GM12878 (cell line): Measurements from ENCODE around the gene RAB3C.

Experiments used
- BHLHE40 ChIP-seq, 2 experiments: fragments of 450-650 bp in 1 of 2; IDR thresholded peaks; 2 replicates each; pipeline ENCODE4 v1.6.1; 2011 to 2017; ENCODE audit warnings: low read depth in 2 of 2, borderline replicate concordance in 1 of 2, improper control_type of control experiment in 1 of 2, low read length in 1 of 2, mild to moderate bottlenecking in 1 of 2
- CEBPB ChIP-seq, 2 experiments: fragments of 150-350 bp in 1 of 2; IDR thresholded peaks; 2 replicates each; pipeline ENCODE4 v1.6.1; 2012 to 2014; ENCODE audit warnings: low read depth in 2 of 2, low read length in 2 of 2, borderline replicate concordance in 1 of 2, inconsistent platforms in 1 of 2
- CHD1 ChIP-seq: IDR thresholded peaks from 2 replicates; pipeline ENCODE4 v1.6.1; 2012; ENCODE audit warnings: low read depth, low read length, improper control_type of control experiment
- CREB1 ChIP-seq: IDR thresholded peaks from 2 replicates; pipeline ENCODE4 v1.6.1; 2012; ENCODE audit warnings: low read depth, mild to moderate bottlenecking, inconsistent platforms
- ETV6 ChIP-seq, 2 experiments: fragments of 450-650 bp in 1 of 2; IDR thresholded peaks in 1 of 2; conservative IDR thresholded peaks in 1 of 2; 2 replicates each; pipeline ENCODE4 v1.6.1; 2014; ENCODE audit warnings: antibody characterized with exemption in 1 of 2, borderline replicate concordance in 1 of 2, low read depth in 1 of 2, mild to moderate bottlenecking in 1 of 2, moderate library complexity in 1 of 2
- MXI1 ChIP-seq: fragments of 150-350 bp; IDR thresholded peaks from 2 replicates; pipeline ENCODE4 v1.6.1; 2011; ENCODE audit warnings: low read depth, mild to moderate bottlenecking, inconsistent platforms, low read length, improper control_type of control experiment
- NRF1 ChIP-seq: conservative IDR thresholded peaks from 2 replicates; pipeline ENCODE4 v1.6.1; 2011; ENCODE audit warnings: mild to moderate bottlenecking, low read depth, low read length, improper control_type of control experiment
- POLR2A ChIP-seq: IDR thresholded peaks from 2 replicates; pipeline ENCODE4 v1.6.1; 2011; ENCODE audit warnings: low read depth, mild to moderate bottlenecking, low read length
- POLR2AphosphoS5 ChIP-seq: IDR thresholded peaks from 2 replicates; pipeline ENCODE4 v1.6.1; 2011; ENCODE audit warnings: mild to moderate bottlenecking, low read length, inconsistent platforms
- RAD21 ChIP-seq: IDR thresholded peaks from 2 replicates; pipeline ENCODE4 v1.6.1; 2011; ENCODE audit warnings: mild to moderate bottlenecking, low read depth, low read length, moderate library complexity; ENCODE audit not compliant: insufficient read depth
- TF ChIP-seq, protein P1 (sequence below), 3 experiments: IDR thresholded peaks in 2 of 3; conservative IDR thresholded peaks in 1 of 3; 2 replicates each; pipeline ENCODE4 v1.5.1; 2011; ENCODE audit warnings: low read depth in 3 of 3, low read length in 3 of 3, mild to moderate bottlenecking in 3 of 3, control low read depth in 2 of 3, moderate library complexity in 2 of 3, inconsistent platforms in 1 of 3, mixed read lengths in 1 of 3; ENCODE audit not compliant: control insufficient read depth in 2 of 3, insufficient read depth in 1 of 3; ENCODE audit errors: extremely low read depth in 1 of 3

DNA sequence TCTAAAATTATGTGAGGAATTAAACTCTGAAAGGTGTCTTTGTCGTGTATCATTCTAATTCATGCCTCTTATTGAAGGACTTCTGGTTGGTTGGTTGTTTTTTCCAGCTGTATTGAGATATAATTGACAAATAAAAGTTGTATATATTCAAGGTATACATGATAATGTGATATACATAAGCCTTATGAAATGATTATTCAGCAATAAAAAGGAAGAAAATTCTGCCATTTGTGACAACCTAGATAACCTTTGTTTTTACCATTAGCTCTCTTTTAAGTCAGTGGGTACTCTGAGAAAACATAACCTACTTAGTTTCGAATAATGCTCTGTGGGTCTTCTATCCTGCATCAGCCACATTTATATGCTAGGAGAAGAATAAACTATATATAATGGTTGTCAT, 89.6 kb downstream of the RAB3C start:
- TF ChIP-seq ETV6 (conservative IDR thresholded peaks at IDR 0.05 in 1 of 2, IDR thresholded peaks at IDR 0.05 in 1 of 2; ENCODE audit: borderline replicate concordance in 1 of 2, low read depth in 1 of 2), result no peak
- TF ChIP-seq MXI1, result no peak
- TF ChIP-seq, protein P1, sequence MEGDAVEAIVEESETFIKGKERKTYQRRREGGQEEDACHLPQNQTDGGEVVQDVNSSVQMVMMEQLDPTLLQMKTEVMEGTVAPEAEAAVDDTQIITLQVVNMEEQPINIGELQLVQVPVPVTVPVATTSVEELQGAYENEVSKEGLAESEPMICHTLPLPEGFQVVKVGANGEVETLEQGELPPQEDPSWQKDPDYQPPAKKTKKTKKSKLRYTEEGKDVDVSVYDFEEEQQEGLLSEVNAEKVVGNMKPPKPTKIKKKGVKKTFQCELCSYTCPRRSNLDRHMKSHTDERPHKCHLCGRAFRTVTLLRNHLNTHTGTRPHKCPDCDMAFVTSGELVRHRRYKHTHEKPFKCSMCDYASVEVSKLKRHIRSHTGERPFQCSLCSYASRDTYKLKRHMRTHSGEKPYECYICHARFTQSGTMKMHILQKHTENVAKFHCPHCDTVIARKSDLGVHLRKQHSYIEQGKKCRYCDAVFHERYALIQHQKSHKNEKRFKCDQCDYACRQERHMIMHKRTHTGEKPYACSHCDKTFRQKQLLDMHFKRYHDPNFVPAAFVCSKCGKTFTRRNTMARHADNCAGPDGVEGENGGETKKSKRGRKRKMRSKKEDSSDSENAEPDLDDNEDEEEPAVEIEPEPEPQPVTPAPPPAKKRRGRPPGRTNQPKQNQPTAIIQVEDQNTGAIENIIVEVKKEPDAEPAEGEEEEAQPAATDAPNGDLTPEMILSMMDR (IDR thresholded peaks at IDR 0.05 in 2 of 3, conservative IDR thresholded peaks at IDR 0.05 in 1 of 3; ENCODE audit: control insufficient read depth in 2 of 3, extremely low read depth in 1 of 3, insufficient read depth in 1 of 3, low read depth in 3 of 3, low read length in 3 of 3), result no peak
- TF ChIP-seq CEBPB (IDR thresholded peaks at IDR 0.05; ENCODE audit: borderline replicate concordance in 1 of 2, low read depth in 2 of 2, low read length in 2 of 2), result no peak
- no peak for TF ChIP-seq NRF1
- no peak for TF ChIP-seq BHLHE40 (IDR thresholded peaks at IDR 0.05; ENCODE audit: borderline replicate concordance in 1 of 2, low read depth in 2 of 2, low read length in 1 of 2)
- no peak for TF ChIP-seq CHD1
- TF ChIP-seq POLR2A, result no peak
- no peak for TF ChIP-seq POLR2AphosphoS5
- no peak for TF ChIP-seq CREB1
- no peak for TF ChIP-seq RAD21
